Neutrophil (primary cell): Measurements from ENCODE around the gene RETN.

ENCODE experiments used
- H3K27ac ChIP-seq: fragments of 200-600 bp; sonication (generic); 2 replicates; pipeline ENCODE4 v1.5.1; 2016; ENCODE audit warnings: mild to moderate bottlenecking, moderate library complexity
- H3K27me3 ChIP-seq: fragments of 200-600 bp; sonication (generic); 2 replicates; pipeline ENCODE4 v1.6.0; 2016; ENCODE audit warnings: mild to moderate bottlenecking
- H3K36me3 ChIP-seq: fragments of 200-600 bp; sonication (generic); 2 replicates; pipeline ENCODE4 v1.5.1; 2017
- H3K4me1 ChIP-seq, 2 experiments: fragments of 200-600 bp in 1 of 2; sonication (generic) in 1 of 2; 1 replicate in 1 of 2; 2 replicates in 1 of 2; pipeline versions ENCODE4 v1.5.1 to v1.6.1; 2013 to 2016; ENCODE audit warnings: low read depth in 1 of 2, low read length in 1 of 2, mild to moderate bottlenecking in 1 of 2, moderate library complexity in 1 of 2; ENCODE audit not compliant: control insufficient read depth in 1 of 2, insufficient read depth in 1 of 2
- H3K4me3 ChIP-seq, 2 experiments: fragments of 200-600 bp in 1 of 2; sonication (generic) in 1 of 2; 1 replicate in 1 of 2; 2 replicates in 1 of 2; pipeline ENCODE4 v1.5.1; 2013 to 2016; ENCODE audit warnings: low read depth in 1 of 2, low read length in 1 of 2, mild to moderate bottlenecking in 1 of 2, moderate library complexity in 1 of 2
- H3K9me3 ChIP-seq: fragments of 200-600 bp; sonication (generic); 2 replicates; pipeline ENCODE4 v1.5.1; 2016
- CTCF ChIP-seq: fragments of 200-600 bp; sonication (generic); IDR thresholded peaks from 2 replicates; pipeline ENCODE4 v1.5.1; 2016; ENCODE audit warnings: antibody characterized with exemption

RETN gene

GRCh38 chr19:7709932-7710460 is 41.1 kb downstream of the RETN start:
- Histone ChIP-seq H3K27me3 (no peaks in the 10 kb centered on the region), H3K27ac (peak overlapping the region; percentile 99), H3K4me3 (no peak overlapping the region), H3K36me3 (no peaks in the 10 kb centered on the region), H3K4me1 (peaks cover 67 to 74% of the 10 kb centered on the region in 2 experiments), H3K9me3 (no peaks in the 10 kb centered on the region)
- TF ChIP-seq CTCF, result no peak

- H3K4me1 ChIP-seq, result peaks cover 67 to 74% of the 10 kb centered on the region in 2 experiments
- no peak for TF ChIP-seq CTCF
- H3K9me3 ChIP-seq, result no peaks in the 10 kb centered on the region
- H3K27me3 ChIP-seq, result no peaks in the 10 kb centered on the region
- no peaks in the 10 kb centered on the region for H3K36me3 ChIP-seq
- peak overlapping the region; percentile 99 for H3K27ac ChIP-seq
- no peak overlapping the region for H3K4me3 ChIP-seq
Measured at GRCh38 chr19:7710616-7711015, 41.8 kb downstream of the RETN start.

GRCh38 chr19:7715671-7716070 is 46.8 kb downstream of the RETN start:
- Histone ChIP-seq H3K9me3 (no peaks in the 10 kb centered on the region), H3K27me3 (no peaks in the 10 kb centered on the region), H3K4me1 (peaks cover 38% of the 10 kb centered on the region in 2 experiments), H3K27ac (peak overlapping the region; percentile 91), H3K4me3 (no peak overlapping the region), H3K36me3 (no peaks in the 10 kb centered on the region)
- no peak for TF ChIP-seq CTCF

- Histone ChIP-seq H3K27me3 (no peaks in the 10 kb centered on the region), H3K9me3 (no peaks in the 10 kb centered on the region), H3K4me3 (no peak overlapping the region), H3K36me3 (no peaks in the 10 kb centered on the region), H3K4me1 (peaks cover 34 to 36% of the 10 kb centered on the region in 2 experiments), H3K27ac (no peak overlapping the region)
- TF ChIP-seq CTCF, result no peak
Measured at GRCh38 chr19:7716762-7717161, 47.9 kb downstream of the RETN start.

GRCh38 chr19:7718668-7719067 is 49.8 kb downstream of the RETN start:
- H3K4me1 ChIP-seq, result peaks cover 23 to 29% of the 10 kb centered on the region in 2 experiments
- H3K27ac ChIP-seq, result no peak overlapping the region
- TF ChIP-seq CTCF, result no peak
- no peaks in the 10 kb centered on the region for H3K27me3 ChIP-seq
- no peaks in the 10 kb centered on the region for H3K36me3 ChIP-seq
- no peak overlapping the region for H3K4me3 ChIP-seq
- H3K9me3 ChIP-seq, result no peaks in the 10 kb centered on the region
